WTC11 (cell line): ENCODE results near the gene GRB10.

Source experiments
- CDX4 ChIP-seq: fragments of 250-450 bp; sonication (Bioruptor Pico); IDR thresholded peaks from 2 replicates; pipeline ENCODE4 v1.9.0; 2021; ENCODE audit warnings: moderate library complexity, mild to moderate bottlenecking, inconsistent platforms, borderline replicate concordance
- FOXJ3 ChIP-seq: sonication (generic); formaldehyde crosslinking; IDR thresholded peaks from 2 replicates; pipeline ENCODE4 v1.9.0; 2021; ENCODE audit warnings: missing genetic modification reagents, mild to moderate bottlenecking, borderline replicate concordance
- MYBL2 ChIP-seq: sonication (generic); formaldehyde crosslinking; IDR thresholded peaks from 2 replicates; pipeline ENCODE4 v1.8.1; 2023; ENCODE audit warnings: mild to moderate bottlenecking, moderate library complexity, missing genetic modification reagents
- NR2C2 ChIP-seq: sonication (generic); formaldehyde crosslinking; IDR thresholded peaks from 2 replicates; pipeline ENCODE4 v1.8.0; 2022; ENCODE audit warnings: mild to moderate bottlenecking, missing genetic modification reagents
- NR3C1 ChIP-seq: sonication (generic); formaldehyde crosslinking; conservative IDR thresholded peaks from 2 replicates; pipeline ENCODE4 v1.8.1; 2023; ENCODE audit warnings: low read depth, mild to moderate bottlenecking, missing genetic modification reagents
- ZNF281 ChIP-seq: sonication (generic); formaldehyde crosslinking; IDR thresholded peaks from 2 replicates; pipeline ENCODE4 v1.8.0; 2023; ENCODE audit warnings: mild to moderate bottlenecking, missing genetic modification reagents
- ZNF532 ChIP-seq: fragments of 250-450 bp; sonication (Bioruptor Pico); IDR thresholded peaks from 2 replicates; pipeline ENCODE4 v1.9.0; 2021; ENCODE audit warnings: mild to moderate bottlenecking, borderline replicate concordance
- TF ChIP-seq, protein P1 (sequence below): fragments of 200-600 bp; IDR thresholded peaks from 2 replicates; pipeline ENCODE4 v1.8.0; 2022; ENCODE audit warnings: antibody characterized with exemption
- TF ChIP-seq, protein P2 (sequence below): sonication (generic); formaldehyde crosslinking; IDR thresholded peaks from 2 replicates; pipeline ENCODE4 v1.8.1; 2023; ENCODE audit warnings: mild to moderate bottlenecking, missing genetic modification reagents
- TF ChIP-seq, protein P3 (sequence below): sonication (generic); formaldehyde crosslinking; IDR thresholded peaks from 2 replicates; pipeline ENCODE4 v1.8.0; 2022; ENCODE audit warnings: mild to moderate bottlenecking, missing genetic modification reagents

- TF ChIP-seq, protein P1, sequence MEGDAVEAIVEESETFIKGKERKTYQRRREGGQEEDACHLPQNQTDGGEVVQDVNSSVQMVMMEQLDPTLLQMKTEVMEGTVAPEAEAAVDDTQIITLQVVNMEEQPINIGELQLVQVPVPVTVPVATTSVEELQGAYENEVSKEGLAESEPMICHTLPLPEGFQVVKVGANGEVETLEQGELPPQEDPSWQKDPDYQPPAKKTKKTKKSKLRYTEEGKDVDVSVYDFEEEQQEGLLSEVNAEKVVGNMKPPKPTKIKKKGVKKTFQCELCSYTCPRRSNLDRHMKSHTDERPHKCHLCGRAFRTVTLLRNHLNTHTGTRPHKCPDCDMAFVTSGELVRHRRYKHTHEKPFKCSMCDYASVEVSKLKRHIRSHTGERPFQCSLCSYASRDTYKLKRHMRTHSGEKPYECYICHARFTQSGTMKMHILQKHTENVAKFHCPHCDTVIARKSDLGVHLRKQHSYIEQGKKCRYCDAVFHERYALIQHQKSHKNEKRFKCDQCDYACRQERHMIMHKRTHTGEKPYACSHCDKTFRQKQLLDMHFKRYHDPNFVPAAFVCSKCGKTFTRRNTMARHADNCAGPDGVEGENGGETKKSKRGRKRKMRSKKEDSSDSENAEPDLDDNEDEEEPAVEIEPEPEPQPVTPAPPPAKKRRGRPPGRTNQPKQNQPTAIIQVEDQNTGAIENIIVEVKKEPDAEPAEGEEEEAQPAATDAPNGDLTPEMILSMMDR: no peak
- no peak for TF ChIP-seq ZNF532 (CRISPR knock-in tag)
- no peak for TF ChIP-seq FOXJ3 (CRISPR knock-in tag)
- no peak for TF ChIP-seq CDX4 (CRISPR knock-in tag)
- TF ChIP-seq NR3C1 (CRISPR knock-in tag): no peak
- TF ChIP-seq MYBL2: no peak
- TF ChIP-seq, protein P2, sequence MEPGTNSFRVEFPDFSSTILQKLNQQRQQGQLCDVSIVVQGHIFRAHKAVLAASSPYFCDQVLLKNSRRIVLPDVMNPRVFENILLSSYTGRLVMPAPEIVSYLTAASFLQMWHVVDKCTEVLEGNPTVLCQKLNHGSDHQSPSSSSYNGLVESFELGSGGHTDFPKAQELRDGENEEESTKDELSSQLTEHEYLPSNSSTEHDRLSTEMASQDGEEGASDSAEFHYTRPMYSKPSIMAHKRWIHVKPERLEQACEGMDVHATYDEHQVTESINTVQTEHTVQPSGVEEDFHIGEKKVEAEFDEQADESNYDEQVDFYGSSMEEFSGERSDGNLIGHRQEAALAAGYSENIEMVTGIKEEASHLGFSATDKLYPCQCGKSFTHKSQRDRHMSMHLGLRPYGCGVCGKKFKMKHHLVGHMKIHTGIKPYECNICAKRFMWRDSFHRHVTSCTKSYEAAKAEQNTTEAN (CRISPR knock-in tag): no peak
- no peak for TF ChIP-seq NR2C2 (CRISPR knock-in tag)
- TF ChIP-seq, protein P3, sequence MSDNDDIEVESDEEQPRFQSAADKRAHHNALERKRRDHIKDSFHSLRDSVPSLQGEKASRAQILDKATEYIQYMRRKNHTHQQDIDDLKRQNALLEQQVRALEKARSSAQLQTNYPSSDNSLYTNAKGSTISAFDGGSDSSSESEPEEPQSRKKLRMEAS (CRISPR knock-in tag): no peak
- no peak for TF ChIP-seq ZNF281 (CRISPR knock-in tag)
Measured at GRCh38 chr7:50684713-50685075, 98.0 kb downstream of the GRB10 start.
